ENCODE results near the gene POU2F1. TPM values are rescaled to one million over a fixed set of nuclear protein-coding genes. Genes with fewer than 3 reads are reported as not detected.

Gene POU2F1
- total and polyA plus RNA-seq, 4 donors: 0.93 to 10.5 (median 6.5) TPM

DNA sequence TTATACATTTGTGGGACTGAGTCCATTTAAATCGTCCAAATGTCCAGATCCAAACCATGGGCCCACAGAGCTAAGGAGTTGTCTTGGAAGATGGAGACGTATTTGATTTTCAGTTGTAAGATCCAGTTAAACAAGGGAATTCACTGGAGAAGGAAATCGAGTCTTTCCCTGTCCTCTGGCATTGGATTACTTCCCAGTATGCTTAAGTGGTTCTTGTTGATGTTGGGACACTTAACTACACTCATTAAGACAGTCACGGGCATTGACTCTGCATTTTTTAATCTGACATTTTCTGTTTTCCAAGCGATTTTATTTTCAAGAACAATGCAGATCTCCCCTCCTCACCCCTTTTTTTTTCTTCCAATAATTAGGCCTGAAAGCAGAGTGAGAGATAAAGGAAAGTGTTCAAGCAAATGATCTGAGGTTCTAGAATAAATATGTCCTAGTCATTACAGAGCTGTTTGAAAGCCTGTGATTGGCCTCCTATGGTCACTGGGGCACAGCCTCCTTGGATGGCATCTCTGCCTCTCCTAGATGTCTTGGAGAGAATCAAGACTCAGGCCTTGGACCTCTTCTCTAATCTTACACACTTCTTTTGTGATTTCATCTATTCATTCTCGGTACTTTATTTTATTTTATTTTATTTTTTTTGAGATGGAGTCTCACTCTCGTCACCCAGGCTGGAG is 248.7 kb downstream of the POU2F1 start:
- Histone ChIP-seq H3K4me1 (ENCODE audit: control insufficient read depth in 4 of 4, insufficient read depth in 4 of 4, low read length in 3 of 4) (peaks cover 0 to 5% (median 2%) of the 10 kb centered on the region in 4 donors), H3K27me3 (ENCODE audit: control insufficient read depth in 4 of 4, insufficient read depth in 4 of 4, low read length in 3 of 4) (no peaks in the 10 kb centered on the region), H3K36me3 (ENCODE audit: control insufficient read depth in 4 of 4, insufficient read depth in 3 of 4, low read depth in 1 of 4, low read length in 3 of 4) (no peaks in the 10 kb centered on the region), H3K27ac (ENCODE audit: low read depth in 1 of 2, low read length in 2 of 2) (no peak overlapping the region), H3K9me3 (ENCODE audit: control insufficient read depth in 4 of 4, low read length in 3 of 4) (no peaks in the 10 kb centered on the region), H3K9ac (ENCODE audit: low read depth in 1 of 2, low read length in 2 of 2) (no peak overlapping the region), H3K4me3 (ENCODE audit: low read depth in 1 of 3, low read length in 3 of 3) (no peak overlapping the region)
- TF ChIP-seq HNF4A (conservative IDR thresholded peaks at IDR 0.05) (no peak), RAD21 (IDR thresholded peaks at IDR 0.05) (no peak), JUND (IDR thresholded peaks at IDR 0.05) (no peak), GABPA (IDR thresholded peaks at IDR 0.05 in 1 of 2, conservative IDR thresholded peaks at IDR 0.05 in 1 of 2) (no peak), FOXA2 (IDR thresholded peaks at IDR 0.05) (no peak), YY1 (IDR thresholded peaks at IDR 0.05) (no peak), TAF1 (conservative IDR thresholded peaks at IDR 0.05) (no peak), SP1 (IDR thresholded peaks at IDR 0.05) (no peak), HNF4G (IDR thresholded peaks at IDR 0.05) (no peak), NR2F2 (IDR thresholded peaks at IDR 0.05) (no peak), EGR1 (IDR thresholded peaks at IDR 0.05; ENCODE audit: low read depth in 2 of 2) (no peak), FOXA1 (IDR thresholded peaks at IDR 0.05) (no peak), RXRA (IDR thresholded peaks at IDR 0.05) (no peak)
- TF ChIP-seq, protein P1, sequence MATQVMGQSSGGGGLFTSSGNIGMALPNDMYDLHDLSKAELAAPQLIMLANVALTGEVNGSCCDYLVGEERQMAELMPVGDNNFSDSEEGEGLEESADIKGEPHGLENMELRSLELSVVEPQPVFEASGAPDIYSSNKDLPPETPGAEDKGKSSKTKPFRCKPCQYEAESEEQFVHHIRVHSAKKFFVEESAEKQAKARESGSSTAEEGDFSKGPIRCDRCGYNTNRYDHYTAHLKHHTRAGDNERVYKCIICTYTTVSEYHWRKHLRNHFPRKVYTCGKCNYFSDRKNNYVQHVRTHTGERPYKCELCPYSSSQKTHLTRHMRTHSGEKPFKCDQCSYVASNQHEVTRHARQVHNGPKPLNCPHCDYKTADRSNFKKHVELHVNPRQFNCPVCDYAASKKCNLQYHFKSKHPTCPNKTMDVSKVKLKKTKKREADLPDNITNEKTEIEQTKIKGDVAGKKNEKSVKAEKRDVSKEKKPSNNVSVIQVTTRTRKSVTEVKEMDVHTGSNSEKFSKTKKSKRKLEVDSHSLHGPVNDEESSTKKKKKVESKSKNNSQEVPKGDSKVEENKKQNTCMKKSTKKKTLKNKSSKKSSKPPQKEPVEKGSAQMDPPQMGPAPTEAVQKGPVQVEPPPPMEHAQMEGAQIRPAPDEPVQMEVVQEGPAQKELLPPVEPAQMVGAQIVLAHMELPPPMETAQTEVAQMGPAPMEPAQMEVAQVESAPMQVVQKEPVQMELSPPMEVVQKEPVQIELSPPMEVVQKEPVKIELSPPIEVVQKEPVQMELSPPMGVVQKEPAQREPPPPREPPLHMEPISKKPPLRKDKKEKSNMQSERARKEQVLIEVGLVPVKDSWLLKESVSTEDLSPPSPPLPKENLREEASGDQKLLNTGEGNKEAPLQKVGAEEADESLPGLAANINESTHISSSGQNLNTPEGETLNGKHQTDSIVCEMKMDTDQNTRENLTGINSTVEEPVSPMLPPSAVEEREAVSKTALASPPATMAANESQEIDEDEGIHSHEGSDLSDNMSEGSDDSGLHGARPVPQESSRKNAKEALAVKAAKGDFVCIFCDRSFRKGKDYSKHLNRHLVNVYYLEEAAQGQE (IDR thresholded peaks at IDR 0.05): no peak
- TF ChIP-seq, protein P2, sequence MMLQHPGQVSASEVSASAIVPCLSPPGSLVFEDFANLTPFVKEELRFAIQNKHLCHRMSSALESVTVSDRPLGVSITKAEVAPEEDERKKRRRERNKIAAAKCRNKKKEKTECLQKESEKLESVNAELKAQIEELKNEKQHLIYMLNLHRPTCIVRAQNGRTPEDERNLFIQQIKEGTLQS (IDR thresholded peaks at IDR 0.05): no peak
- TF ChIP-seq, protein P3, sequence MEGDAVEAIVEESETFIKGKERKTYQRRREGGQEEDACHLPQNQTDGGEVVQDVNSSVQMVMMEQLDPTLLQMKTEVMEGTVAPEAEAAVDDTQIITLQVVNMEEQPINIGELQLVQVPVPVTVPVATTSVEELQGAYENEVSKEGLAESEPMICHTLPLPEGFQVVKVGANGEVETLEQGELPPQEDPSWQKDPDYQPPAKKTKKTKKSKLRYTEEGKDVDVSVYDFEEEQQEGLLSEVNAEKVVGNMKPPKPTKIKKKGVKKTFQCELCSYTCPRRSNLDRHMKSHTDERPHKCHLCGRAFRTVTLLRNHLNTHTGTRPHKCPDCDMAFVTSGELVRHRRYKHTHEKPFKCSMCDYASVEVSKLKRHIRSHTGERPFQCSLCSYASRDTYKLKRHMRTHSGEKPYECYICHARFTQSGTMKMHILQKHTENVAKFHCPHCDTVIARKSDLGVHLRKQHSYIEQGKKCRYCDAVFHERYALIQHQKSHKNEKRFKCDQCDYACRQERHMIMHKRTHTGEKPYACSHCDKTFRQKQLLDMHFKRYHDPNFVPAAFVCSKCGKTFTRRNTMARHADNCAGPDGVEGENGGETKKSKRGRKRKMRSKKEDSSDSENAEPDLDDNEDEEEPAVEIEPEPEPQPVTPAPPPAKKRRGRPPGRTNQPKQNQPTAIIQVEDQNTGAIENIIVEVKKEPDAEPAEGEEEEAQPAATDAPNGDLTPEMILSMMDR (IDR thresholded peaks at IDR 0.05; ENCODE audit: low read depth, low read length, missing input control): no peak
- TF ChIP-seq, protein P4, sequence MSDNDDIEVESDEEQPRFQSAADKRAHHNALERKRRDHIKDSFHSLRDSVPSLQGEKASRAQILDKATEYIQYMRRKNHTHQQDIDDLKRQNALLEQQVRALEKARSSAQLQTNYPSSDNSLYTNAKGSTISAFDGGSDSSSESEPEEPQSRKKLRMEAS (IDR thresholded peaks at IDR 0.05): no peak
- TF ChIP-seq, protein P5, sequence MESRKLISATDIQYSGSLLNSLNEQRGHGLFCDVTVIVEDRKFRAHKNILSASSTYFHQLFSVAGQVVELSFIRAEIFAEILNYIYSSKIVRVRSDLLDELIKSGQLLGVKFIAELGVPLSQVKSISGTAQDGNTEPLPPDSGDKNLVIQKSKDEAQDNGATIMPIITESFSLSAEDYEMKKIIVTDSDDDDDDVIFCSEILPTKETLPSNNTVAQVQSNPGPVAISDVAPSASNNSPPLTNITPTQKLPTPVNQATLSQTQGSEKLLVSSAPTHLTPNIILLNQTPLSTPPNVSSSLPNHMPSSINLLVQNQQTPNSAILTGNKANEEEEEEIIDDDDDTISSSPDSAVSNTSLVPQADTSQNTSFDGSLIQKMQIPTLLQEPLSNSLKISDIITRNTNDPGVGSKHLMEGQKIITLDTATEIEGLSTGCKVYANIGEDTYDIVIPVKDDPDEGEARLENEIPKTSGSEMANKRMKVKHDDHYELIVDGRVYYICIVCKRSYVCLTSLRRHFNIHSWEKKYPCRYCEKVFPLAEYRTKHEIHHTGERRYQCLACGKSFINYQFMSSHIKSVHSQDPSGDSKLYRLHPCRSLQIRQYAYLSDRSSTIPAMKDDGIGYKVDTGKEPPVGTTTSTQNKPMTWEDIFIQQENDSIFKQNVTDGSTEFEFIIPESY (IDR thresholded peaks at IDR 0.05): no peak
- 81% methylated on average over 7 of the region's 7 CpGs for WGBS
- no peak for DNase-seq (ENCODE audit: low spot score)
